HG03439 (cell line): ENCODE measurements around the gene TMEM229B.

Experiments
- ATAC-seq: cut with Tn5 transposase; IDR thresholded peaks from one replicate; pipeline ENCODE4 v1.9.1; 2021; ENCODE audit warnings: mild to moderate bottlenecking, moderate library complexity; ENCODE audit not compliant: unreplicated experiment

Gene TMEM229B

DNA sequence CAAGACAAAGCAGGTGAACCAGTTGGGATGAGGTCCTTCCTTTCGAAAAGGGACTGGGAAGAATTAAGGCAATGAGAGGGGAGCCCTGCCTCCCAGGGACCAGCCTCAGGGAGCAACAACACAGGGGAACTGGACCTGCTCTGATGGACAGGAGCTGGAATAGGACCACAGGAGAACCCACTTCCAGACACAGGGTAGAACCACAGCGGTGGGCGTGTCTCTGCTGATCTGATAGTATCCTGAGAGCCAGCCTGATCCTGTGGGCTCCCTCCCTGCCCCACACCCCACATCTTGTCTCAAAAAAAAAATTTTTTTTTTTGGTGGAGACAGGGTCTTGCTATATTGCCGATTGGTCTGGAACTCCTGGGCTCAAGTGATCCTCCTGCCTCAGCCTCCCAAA, 62.9 kb downstream of the TMEM229B start:
- ATAC-seq = no peak

- no peak for ATAC-seq
These were observed 64.0 kb downstream of the TMEM229B start for GRCh38 chr14:67424539-67424938.

DNA sequence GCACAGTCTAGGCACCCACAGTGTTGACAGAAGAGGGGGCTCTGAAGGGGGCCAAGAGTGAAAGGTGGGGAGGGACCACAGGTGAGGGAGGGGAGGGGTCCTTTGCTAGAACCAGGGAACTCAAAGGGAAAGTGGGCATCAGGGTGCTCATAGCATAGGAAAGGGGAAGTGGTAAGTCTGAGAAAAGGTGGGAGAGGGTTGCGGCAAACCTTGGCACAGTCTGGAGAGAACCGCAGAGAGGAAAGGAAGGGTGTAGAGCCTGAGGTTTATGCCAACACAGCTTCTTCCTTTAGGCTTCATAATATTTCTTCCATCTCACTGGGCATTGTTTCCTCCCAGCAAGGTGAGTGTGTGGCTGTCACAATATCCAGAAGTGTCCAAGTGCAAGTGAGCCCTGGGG, 65.1 kb downstream of the TMEM229B start:
- no peak for ATAC-seq

DNA sequence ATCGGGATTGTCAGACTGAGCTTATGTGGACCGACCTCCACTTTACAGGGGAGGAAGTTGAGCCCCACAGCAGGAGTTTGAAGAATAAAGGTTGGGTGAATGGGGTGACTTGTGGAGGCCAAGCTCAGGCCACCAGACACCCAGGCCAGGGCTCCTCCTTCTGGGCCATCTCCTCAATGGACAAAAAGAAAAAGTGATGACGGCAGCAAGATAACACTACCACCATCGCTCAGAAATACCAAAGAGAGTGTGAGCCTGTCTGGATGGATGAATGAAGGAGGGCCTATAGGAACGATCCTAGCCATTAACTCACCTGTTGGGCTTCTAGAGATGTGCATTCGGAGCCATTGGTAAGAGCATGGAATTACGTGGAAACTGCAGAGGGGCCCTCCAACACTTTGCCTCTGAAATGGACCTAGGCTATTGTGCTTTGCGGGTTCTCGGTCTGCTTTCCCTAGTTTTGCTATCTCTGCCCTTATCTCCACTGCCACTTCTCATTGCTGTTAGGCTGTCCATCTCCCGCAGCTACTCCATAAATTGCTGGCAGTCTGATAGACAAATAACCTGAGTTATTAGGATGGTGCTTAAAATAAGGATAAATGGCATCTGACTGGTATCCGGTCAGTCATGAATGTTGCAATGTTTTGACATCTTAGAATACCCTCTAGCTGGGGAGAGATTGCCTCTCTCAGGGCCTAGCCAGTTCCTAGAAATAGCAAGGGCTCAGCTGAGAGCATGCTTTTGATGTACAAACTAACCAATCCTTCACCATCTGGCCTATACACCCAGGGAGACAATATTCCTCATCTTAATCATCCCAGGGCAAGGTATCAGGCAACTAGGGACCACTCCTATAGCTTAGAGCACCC, 66.9 kb downstream of the TMEM229B start:
- ATAC-seq = no peak
